ENCODE data around the gene MARCHF9. TPM values are rescaled to one million over a fixed set of nuclear protein-coding genes. Genes with fewer than 3 reads are reported as not detected.
A peak's percentile ranks its signal among the peaks of the same experiment; 100 is the strongest.
"Not testable (repeated sequence)": the region's sequence is repeated elsewhere in the genome, so short reads cannot be mapped to it uniquely, and the experiment has no call there.

The MARCHF9 gene
- total RNA-seq, 1 donor: 12.4 TPM

- DNase-seq (ENCODE audit: low read depth in 2 of 3, low spot score in 2 of 3): no peak
Measured at GRCh38 chr12:57766464-57767304, 11.8 kb downstream of the MARCHF9 start, which contains the start of gene CYP27B1. Gene CYP27B1 (minus strand): TSS chr12:57767078. CDS start chr12:57767041, 37 bp downstream.

- no peak for DNase-seq (ENCODE audit: low read depth in 2 of 3, low spot score in 2 of 3)
Measured at GRCh38 chr12:57767305-57767698, 12.4 kb downstream of the MARCHF9 start.

GRCh38 chr12:57767876-57768275 is 13.0 kb downstream of the MARCHF9 start:
- no peak for DNase-seq (ENCODE audit: low read depth in 2 of 3, low spot score in 2 of 3)

- no peak for DNase-seq (ENCODE audit: low read depth in 2 of 3, low spot score in 2 of 3)
Measured at GRCh38 chr12:57769594-57769993, 14.7 kb downstream of the MARCHF9 start.

GRCh38 chr12:57770734-57771133 is 15.8 kb downstream of the MARCHF9 start:
- no peak for DNase-seq (ENCODE audit: low read depth in 2 of 3, low spot score in 2 of 3)

- DNase-seq (ENCODE audit: low read depth in 2 of 3, low spot score in 2 of 3): peak in 2 of 3 donors; percentile 95 to 96
Measured at GRCh38 chr12:57771236-57771872, 16.5 kb downstream of the MARCHF9 start.

- DNase-seq (ENCODE audit: low read depth in 2 of 3, low spot score in 2 of 3): peak; percentile 77 to 98 (median 97)
Measured at GRCh38 chr12:57771873-57772428, 17.0 kb downstream of the MARCHF9 start, which contains the start of gene METTL1. Gene METTL1 (minus strand): TSS chr12:57772105. CDS start chr12:57772083, 22 bp downstream.

- DNase-seq (ENCODE audit: low read depth in 2 of 3, low spot score in 2 of 3): no peak
Measured at GRCh38 chr12:57772429-57773322, 17.8 kb downstream of the MARCHF9 start, which contains the start of gene EEF1AKMT3. Gene EEF1AKMT3 (plus strand): TSS chr12:57772614. CDS start chr12:57772725, 111 bp downstream.

GRCh38 chr12:57774634-57775033 is 19.7 kb downstream of the MARCHF9 start:
- not testable (repeated sequence) for DNase-seq (ENCODE audit: low read depth in 2 of 3, low spot score in 2 of 3)

- DNase-seq (ENCODE audit: low read depth in 2 of 3, low spot score in 2 of 3): no peak
Measured at GRCh38 chr12:57775044-57775443, 20.1 kb downstream of the MARCHF9 start.

- no peak for DNase-seq (ENCODE audit: low read depth in 2 of 3, low spot score in 2 of 3)
Measured at GRCh38 chr12:57775563-57776246, 20.8 kb downstream of the MARCHF9 start.

GRCh38 chr12:57776247-57776587 is 21.3 kb downstream of the MARCHF9 start:
- DNase-seq (ENCODE audit: low read depth in 2 of 3, low spot score in 2 of 3): no peak

- DNase-seq (ENCODE audit: low read depth in 2 of 3, low spot score in 2 of 3): no peak
Measured at GRCh38 chr12:57777367-57777766, 22.5 kb downstream of the MARCHF9 start.

- no peak for DNase-seq (ENCODE audit: low read depth in 2 of 3, low spot score in 2 of 3)
Measured at GRCh38 chr12:57777911-57778310, 23.0 kb downstream of the MARCHF9 start.

- no peak for DNase-seq (ENCODE audit: low read depth in 2 of 3, low spot score in 2 of 3)
Measured at GRCh38 chr12:57779736-57780135, 24.8 kb downstream of the MARCHF9 start.

- DNase-seq (ENCODE audit: low read depth in 2 of 3, low spot score in 2 of 3): no peak
Measured at GRCh38 chr12:57780284-57780897, 25.5 kb downstream of the MARCHF9 start.

- DNase-seq (ENCODE audit: low read depth in 2 of 3, low spot score in 2 of 3): no peak
Measured at GRCh38 chr12:57781244-57781643, 26.3 kb downstream of the MARCHF9 start.

GRCh38 chr12:57781801-57782200 is 26.9 kb downstream of the MARCHF9 start:
- no peak for DNase-seq (ENCODE audit: low read depth in 2 of 3, low spot score in 2 of 3)

- no peak for DNase-seq (ENCODE audit: low read depth in 2 of 3, low spot score in 2 of 3)
Measured at GRCh38 chr12:57782243-57782607, 27.3 kb downstream of the MARCHF9 start.
